ENCODE data around the gene TMIGD3. TPM values are rescaled to one million over a fixed set of nuclear protein-coding genes. Genes with fewer than 3 reads are reported as not detected.

TMIGD3 gene
- total RNA-seq, 1 donor from 2014 or later, result not detected

DNA sequence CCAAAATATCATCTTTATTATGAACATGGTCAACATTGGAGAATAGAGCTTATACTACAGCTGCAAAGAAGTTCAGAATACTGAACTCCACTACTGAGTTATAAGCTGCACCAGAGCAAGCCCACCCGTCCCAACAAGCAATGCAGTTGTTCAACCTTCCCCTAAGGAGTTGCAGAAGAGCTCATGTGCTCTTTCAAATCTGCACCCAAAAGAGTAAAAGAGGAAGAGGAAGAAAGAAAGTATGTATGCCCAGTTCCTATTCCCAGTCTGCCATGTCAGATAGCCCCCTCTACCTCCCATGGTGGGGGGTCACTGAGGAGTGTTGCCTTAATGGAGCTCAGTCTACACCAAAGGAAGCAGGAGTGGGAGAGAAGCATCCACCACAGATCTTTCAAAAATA lies 22.8 kb downstream of the TMIGD3 start:
- Histone ChIP-seq H3K36me3 (ENCODE audit: control insufficient read depth, insufficient read depth, low read length) (no peaks in the 10 kb centered on the region), H3K27me3 (ENCODE audit: control insufficient read depth, insufficient read depth, low read length) (no peaks in the 10 kb centered on the region), H3K4me3 (ENCODE audit: low read depth, low read length) (no peak overlapping the region)
- DNase-seq (ENCODE audit: low read depth) (no peak), FAIRE-seq (no peak)
- TF ChIP-seq, protein P1, sequence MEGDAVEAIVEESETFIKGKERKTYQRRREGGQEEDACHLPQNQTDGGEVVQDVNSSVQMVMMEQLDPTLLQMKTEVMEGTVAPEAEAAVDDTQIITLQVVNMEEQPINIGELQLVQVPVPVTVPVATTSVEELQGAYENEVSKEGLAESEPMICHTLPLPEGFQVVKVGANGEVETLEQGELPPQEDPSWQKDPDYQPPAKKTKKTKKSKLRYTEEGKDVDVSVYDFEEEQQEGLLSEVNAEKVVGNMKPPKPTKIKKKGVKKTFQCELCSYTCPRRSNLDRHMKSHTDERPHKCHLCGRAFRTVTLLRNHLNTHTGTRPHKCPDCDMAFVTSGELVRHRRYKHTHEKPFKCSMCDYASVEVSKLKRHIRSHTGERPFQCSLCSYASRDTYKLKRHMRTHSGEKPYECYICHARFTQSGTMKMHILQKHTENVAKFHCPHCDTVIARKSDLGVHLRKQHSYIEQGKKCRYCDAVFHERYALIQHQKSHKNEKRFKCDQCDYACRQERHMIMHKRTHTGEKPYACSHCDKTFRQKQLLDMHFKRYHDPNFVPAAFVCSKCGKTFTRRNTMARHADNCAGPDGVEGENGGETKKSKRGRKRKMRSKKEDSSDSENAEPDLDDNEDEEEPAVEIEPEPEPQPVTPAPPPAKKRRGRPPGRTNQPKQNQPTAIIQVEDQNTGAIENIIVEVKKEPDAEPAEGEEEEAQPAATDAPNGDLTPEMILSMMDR (IDR thresholded peaks at IDR 0.05; ENCODE audit: insufficient read depth, low read length, severe bottlenecking), result no peak

DNA sequence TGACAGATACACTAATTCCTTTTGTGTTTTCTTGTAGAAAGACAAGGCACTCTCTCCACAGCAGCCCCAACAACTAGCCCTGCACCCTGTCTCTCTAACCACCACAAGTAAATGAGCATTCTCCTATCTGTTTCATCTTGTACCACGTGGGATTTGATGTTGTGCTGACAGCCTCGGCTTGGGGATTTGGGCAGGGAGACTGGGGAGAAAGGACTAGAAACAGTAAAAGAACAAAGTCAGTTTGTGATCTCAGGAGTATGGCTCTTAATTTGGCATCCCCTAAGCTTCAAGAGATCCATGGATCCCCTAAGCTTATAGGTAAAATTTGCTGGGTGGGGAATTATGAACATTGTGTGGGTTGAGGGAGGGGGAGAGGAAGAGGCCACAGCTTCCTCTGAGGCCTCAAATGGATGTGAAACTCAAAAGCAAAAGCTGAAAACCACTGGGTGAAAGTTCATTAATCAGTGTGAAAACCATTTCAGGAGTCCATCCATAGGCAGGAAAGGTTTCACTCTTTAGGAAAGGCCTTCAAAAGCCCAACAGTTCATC lies 26.6 kb downstream of the TMIGD3 start:
- no peak for FAIRE-seq
- no peak overlapping the region for H3K4me3 ChIP-seq (ENCODE audit: low read depth, low read length)
- no peaks in the 10 kb centered on the region for H3K27me3 ChIP-seq (ENCODE audit: control insufficient read depth, insufficient read depth, low read length)
- TF ChIP-seq, protein P1 (IDR thresholded peaks at IDR 0.05; ENCODE audit: insufficient read depth, low read length, severe bottlenecking), result no peak
- H3K36me3 ChIP-seq (ENCODE audit: control insufficient read depth, insufficient read depth, low read length), result no peaks in the 10 kb centered on the region
- no peak for DNase-seq (ENCODE audit: low read depth)

DNA sequence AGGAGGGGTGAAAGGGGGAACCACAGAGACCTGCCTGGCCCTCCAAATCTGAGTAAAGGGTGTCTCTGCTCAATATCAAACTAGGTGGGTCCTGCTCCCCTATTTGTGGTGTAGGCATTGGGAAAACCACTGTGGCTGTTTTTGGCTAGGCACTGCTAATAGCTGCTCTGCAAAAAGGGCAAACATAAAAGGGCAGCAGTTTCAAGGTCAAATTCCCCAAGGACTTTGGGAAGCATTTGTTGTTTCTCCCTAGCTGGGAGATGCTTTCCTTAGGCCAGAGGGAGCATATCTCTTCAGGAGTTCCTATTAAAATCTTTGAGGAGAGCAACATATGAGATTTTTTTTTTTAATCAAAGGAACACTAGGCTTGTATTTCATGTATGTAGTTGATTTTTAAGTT lies 27.2 kb downstream of the TMIGD3 start:
- TF ChIP-seq, protein P1 (IDR thresholded peaks at IDR 0.05; ENCODE audit: insufficient read depth, low read length, severe bottlenecking), result no peak
- FAIRE-seq (no peak), DNase-seq (ENCODE audit: low read depth) (no peak)
- no peak overlapping the region for H3K4me3 ChIP-seq (ENCODE audit: low read depth, low read length)
- peaks cover 2% of the 10 kb centered on the region for H3K36me3 ChIP-seq (ENCODE audit: control insufficient read depth, insufficient read depth, low read length)
- H3K27me3 ChIP-seq (ENCODE audit: control insufficient read depth, insufficient read depth, low read length), result no peaks in the 10 kb centered on the region

DNA sequence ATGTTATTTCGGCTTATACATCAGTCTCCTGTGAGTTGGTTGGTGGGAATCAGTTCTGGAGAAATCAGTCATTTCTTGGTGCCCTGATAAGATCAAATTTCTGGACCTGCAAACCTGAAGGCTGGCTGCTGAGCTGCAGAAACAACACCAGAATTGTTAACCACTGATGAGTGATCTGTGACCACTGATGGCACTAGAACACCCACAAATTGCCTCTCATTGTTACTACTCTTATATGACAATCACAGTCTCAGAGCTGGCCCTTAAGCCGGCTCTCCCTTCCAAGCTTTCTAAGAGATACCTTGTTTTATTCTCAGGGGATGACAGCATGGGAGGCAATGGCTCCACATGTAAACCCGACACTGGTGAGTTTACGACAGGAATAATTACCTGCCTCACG lies 27.7 kb downstream of the TMIGD3 start:
- no peak for FAIRE-seq

DNA sequence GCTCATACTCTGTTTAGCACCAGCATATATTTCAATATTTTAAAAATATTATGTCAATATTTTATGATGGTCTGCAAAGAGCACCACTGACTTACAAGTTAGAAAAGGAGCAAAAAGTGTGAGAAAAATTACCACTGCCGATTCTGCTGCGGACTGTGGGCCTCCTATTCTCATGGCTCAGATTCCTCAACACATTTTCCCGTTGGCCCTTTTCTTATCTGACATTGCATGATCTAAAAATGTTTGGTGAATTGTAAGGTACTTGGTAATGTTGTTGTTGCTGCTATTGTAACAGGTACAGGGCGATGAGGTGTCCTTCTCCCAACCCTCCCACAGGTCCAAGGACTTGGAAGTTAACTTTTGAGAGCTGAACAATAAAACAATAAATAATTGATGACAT lies 28.9 kb downstream of the TMIGD3 start:
- DNase-seq (ENCODE audit: low read depth) (no peak), FAIRE-seq (no peak)
- Histone ChIP-seq H3K36me3 (ENCODE audit: control insufficient read depth, insufficient read depth, low read length) (peaks cover 4% of the 10 kb centered on the region), H3K27me3 (ENCODE audit: control insufficient read depth, insufficient read depth, low read length) (no peaks in the 10 kb centered on the region), H3K4me3 (ENCODE audit: low read depth, low read length) (no peak overlapping the region)
- TF ChIP-seq, protein P1 (IDR thresholded peaks at IDR 0.05; ENCODE audit: insufficient read depth, low read length, severe bottlenecking), result no peak

More for the DNA sequence above, 27.7 kb downstream of the TMIGD3 start:
- Histone ChIP-seq H3K4me3 (ENCODE audit: low read depth, low read length) (no peak overlapping the region), H3K27me3 (ENCODE audit: control insufficient read depth, insufficient read depth, low read length) (no peaks in the 10 kb centered on the region), H3K36me3 (ENCODE audit: control insufficient read depth, insufficient read depth, low read length) (peaks cover 2% of the 10 kb centered on the region)
- TF ChIP-seq, protein P1 (IDR thresholded peaks at IDR 0.05; ENCODE audit: insufficient read depth, low read length, severe bottlenecking), result no peak
- no peak for DNase-seq (ENCODE audit: low read depth)

DNA sequence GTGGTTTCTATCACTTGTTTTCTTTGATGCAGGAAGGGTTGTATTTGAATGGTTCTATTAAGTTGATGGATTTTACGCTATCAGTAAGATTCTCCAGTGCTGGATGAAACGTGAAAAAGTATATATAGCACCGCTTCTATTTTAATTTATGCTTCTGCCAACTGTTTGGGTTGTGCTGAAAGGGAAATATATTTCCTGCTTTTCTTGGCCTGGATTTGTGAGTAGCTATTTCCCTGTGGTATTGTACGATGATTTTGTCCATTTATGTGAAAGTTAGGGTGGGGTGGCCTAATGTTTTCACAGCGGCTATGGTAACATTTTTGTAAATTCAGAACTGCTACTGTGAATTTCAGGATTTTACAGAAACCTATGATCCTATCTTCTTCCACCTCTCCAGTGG lies 29.3 kb downstream of the TMIGD3 start:
- no peak overlapping the region for H3K4me3 ChIP-seq (ENCODE audit: low read depth, low read length)
- DNase-seq (ENCODE audit: low read depth), result no peak
- H3K27me3 ChIP-seq (ENCODE audit: control insufficient read depth, insufficient read depth, low read length), result no peaks in the 10 kb centered on the region
- no peak for FAIRE-seq
- H3K36me3 ChIP-seq (ENCODE audit: control insufficient read depth, insufficient read depth, low read length), result peaks cover 4% of the 10 kb centered on the region
- TF ChIP-seq, protein P1 (IDR thresholded peaks at IDR 0.05; ENCODE audit: insufficient read depth, low read length, severe bottlenecking), result no peak
